ENCODE data around the gene TENM3. TPM values are rescaled to one million over a fixed set of nuclear protein-coding genes. Genes with fewer than 3 reads are reported as not detected.

Gene TENM3
- total RNA-seq, 1 experiment from 2014 or later = not detected

- no peak for DNase-seq
- Histone ChIP-seq H3K4me1 (replicated peaks; ENCODE audit: insufficient read depth) (no peaks in the 10 kb centered on the region), H3K9me3 (ENCODE audit: insufficient read depth, low read depth) (no peaks in the 10 kb centered on the region), H4K20me1 (ENCODE audit: insufficient read depth) (no peaks in the 10 kb centered on the region), H3K27me3 (ENCODE audit: insufficient read depth, low read depth) (peaks cover 19% of the 10 kb centered on the region; the same call in 1 of the 2 replicates), H3K9me2 (ENCODE audit: insufficient read depth) (no peaks in the 10 kb centered on the region), H3K27ac (no peak overlapping the region), H2AFZ (no peak overlapping the region), H3K4me3 (no peak overlapping the region), H3K4me2 (no peak overlapping the region), H3K36me3 (ENCODE audit: low read depth) (no peaks in the 10 kb centered on the region), H3F3A (ENCODE audit: insufficient read depth, low read depth) (no peaks in the 10 kb centered on the region), H3K79me2 (ENCODE audit: low read depth) (no peaks in the 10 kb centered on the region)
- no TSS peak for BruUV-seq (replicated peaks)
- TF ChIP-seq, protein P1, sequence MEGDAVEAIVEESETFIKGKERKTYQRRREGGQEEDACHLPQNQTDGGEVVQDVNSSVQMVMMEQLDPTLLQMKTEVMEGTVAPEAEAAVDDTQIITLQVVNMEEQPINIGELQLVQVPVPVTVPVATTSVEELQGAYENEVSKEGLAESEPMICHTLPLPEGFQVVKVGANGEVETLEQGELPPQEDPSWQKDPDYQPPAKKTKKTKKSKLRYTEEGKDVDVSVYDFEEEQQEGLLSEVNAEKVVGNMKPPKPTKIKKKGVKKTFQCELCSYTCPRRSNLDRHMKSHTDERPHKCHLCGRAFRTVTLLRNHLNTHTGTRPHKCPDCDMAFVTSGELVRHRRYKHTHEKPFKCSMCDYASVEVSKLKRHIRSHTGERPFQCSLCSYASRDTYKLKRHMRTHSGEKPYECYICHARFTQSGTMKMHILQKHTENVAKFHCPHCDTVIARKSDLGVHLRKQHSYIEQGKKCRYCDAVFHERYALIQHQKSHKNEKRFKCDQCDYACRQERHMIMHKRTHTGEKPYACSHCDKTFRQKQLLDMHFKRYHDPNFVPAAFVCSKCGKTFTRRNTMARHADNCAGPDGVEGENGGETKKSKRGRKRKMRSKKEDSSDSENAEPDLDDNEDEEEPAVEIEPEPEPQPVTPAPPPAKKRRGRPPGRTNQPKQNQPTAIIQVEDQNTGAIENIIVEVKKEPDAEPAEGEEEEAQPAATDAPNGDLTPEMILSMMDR (conservative IDR thresholded peaks at IDR 0.05) = no peak
- no peak for TF ChIP-seq EZH2 (IDR thresholded peaks at IDR 0.05; ENCODE audit: low read depth)
- CTCF ChIA-PET = no interaction called here
- POLR2A ChIA-PET (ENCODE audit: unreplicated experiment) = no interaction called here
- intact Hi-C loops (cut with micrococcal nuclease; ENCODE audit: unreplicated experiment) = no loop called here
Measured at GRCh38 chr4:182242787-182243186, 415 bp upstream of the TENM3 start.

- no peaks in the 10 kb centered on the region for H3K9me3 ChIP-seq (ENCODE audit: insufficient read depth, low read depth)
- H4K20me1 ChIP-seq (ENCODE audit: insufficient read depth) = no peaks in the 10 kb centered on the region
- intact Hi-C loops (cut with micrococcal nuclease; ENCODE audit: unreplicated experiment) = no loop called here
- H3K79me2 ChIP-seq (ENCODE audit: low read depth) = no peaks in the 10 kb centered on the region
- no peaks in the 10 kb centered on the region for H3K4me1 ChIP-seq (replicated peaks; ENCODE audit: insufficient read depth)
- H3F3A ChIP-seq (ENCODE audit: insufficient read depth, low read depth) = no peaks in the 10 kb centered on the region
- peaks cover 19% of the 10 kb centered on the region; the same call in 1 of the 2 replicates for H3K27me3 ChIP-seq (ENCODE audit: insufficient read depth, low read depth)
- DNase-seq = no peak
- H3K4me3 ChIP-seq = no peak overlapping the region
- H3K27ac ChIP-seq = no peak overlapping the region
- H3K9me2 ChIP-seq (ENCODE audit: insufficient read depth) = no peaks in the 10 kb centered on the region
- no peaks in the 10 kb centered on the region for H3K36me3 ChIP-seq (ENCODE audit: low read depth)
- no TSS peak for BruUV-seq (replicated peaks)
- H2AFZ ChIP-seq = no peak overlapping the region
- ChIA-PET POLR2A (ENCODE audit: unreplicated experiment) (no interaction called here), CTCF (no interaction called here)
- TF ChIP-seq EZH2 (IDR thresholded peaks at IDR 0.05; ENCODE audit: low read depth) = no peak
- TF ChIP-seq, protein P1 (conservative IDR thresholded peaks at IDR 0.05) = no peak
- H3K4me2 ChIP-seq = no peak overlapping the region
Measured at GRCh38 chr4:182245041-182245440, 1.8 kb downstream of the TENM3 start.

GRCh38 chr4:182245541-182246215 is 2.5 kb downstream of the TENM3 start:
- intact Hi-C loops (cut with micrococcal nuclease; ENCODE audit: unreplicated experiment) = no loop called here
- Histone ChIP-seq H3F3A (ENCODE audit: insufficient read depth, low read depth) (no peaks in the 10 kb centered on the region), H3K9me3 (ENCODE audit: insufficient read depth, low read depth) (no peaks in the 10 kb centered on the region), H3K4me1 (replicated peaks; ENCODE audit: insufficient read depth) (no peaks in the 10 kb centered on the region), H3K9me2 (ENCODE audit: insufficient read depth) (no peaks in the 10 kb centered on the region), H3K27ac (no peak overlapping the region), H3K36me3 (ENCODE audit: low read depth) (no peaks in the 10 kb centered on the region), H3K79me2 (ENCODE audit: low read depth) (no peaks in the 10 kb centered on the region), H3K27me3 (ENCODE audit: insufficient read depth, low read depth) (peaks cover 19% of the 10 kb centered on the region; the same call in 1 of the 2 replicates), H4K20me1 (ENCODE audit: insufficient read depth) (no peaks in the 10 kb centered on the region), H2AFZ (no peak overlapping the region), H3K4me2 (no peak overlapping the region), H3K4me3 (no peak overlapping the region)
- ChIA-PET CTCF (no interaction called here), POLR2A (ENCODE audit: unreplicated experiment) (no interaction called here)
- no peak for TF ChIP-seq EZH2 (IDR thresholded peaks at IDR 0.05; ENCODE audit: low read depth)
- TF ChIP-seq, protein P1 (conservative IDR thresholded peaks at IDR 0.05) = no peak
- BruUV-seq (replicated peaks) = no TSS peak
- no peak for DNase-seq
